IMR-90 (cell line): Measurements from ENCODE around the gene ABCB6.
"Not testable (repeated sequence)": the region's sequence is repeated elsewhere in the genome, so short reads cannot be mapped to it uniquely, and the experiment has no call there.

Experiments used
- CTCF ChIP-seq: conservative IDR thresholded peaks from 2 replicates; pipeline ENCODE4 v1.5.1; 2012; ENCODE audit warnings: mild to moderate bottlenecking, low read depth, low read length, improper control_type of control experiment
- FOS ChIP-seq: fragments of 150-350 bp; IDR thresholded peaks from 2 replicates; pipeline ENCODE4 v1.6.1; 2016; ENCODE audit warnings: low read depth, low read length
- MXI1 ChIP-seq: IDR thresholded peaks from 2 replicates; pipeline ENCODE4 v1.6.1; 2012; ENCODE audit warnings: low read depth, mild to moderate bottlenecking, low read length, moderate library complexity, borderline replicate concordance
- USF2 ChIP-seq: fragments of 150-350 bp; IDR thresholded peaks from 2 replicates; pipeline ENCODE4 v1.6.1; 2017; ENCODE audit warnings: mild to moderate bottlenecking, antibody characterized with exemption, low read length, low read depth
- TF ChIP-seq, protein P1 (sequence below): fragments of 150-350 bp; IDR thresholded peaks from 2 replicates; pipeline ENCODE4 v1.6.1; 2016; ENCODE audit warnings: low read depth, mild to moderate bottlenecking, low read length, moderate library complexity, borderline replicate concordance

DNA sequence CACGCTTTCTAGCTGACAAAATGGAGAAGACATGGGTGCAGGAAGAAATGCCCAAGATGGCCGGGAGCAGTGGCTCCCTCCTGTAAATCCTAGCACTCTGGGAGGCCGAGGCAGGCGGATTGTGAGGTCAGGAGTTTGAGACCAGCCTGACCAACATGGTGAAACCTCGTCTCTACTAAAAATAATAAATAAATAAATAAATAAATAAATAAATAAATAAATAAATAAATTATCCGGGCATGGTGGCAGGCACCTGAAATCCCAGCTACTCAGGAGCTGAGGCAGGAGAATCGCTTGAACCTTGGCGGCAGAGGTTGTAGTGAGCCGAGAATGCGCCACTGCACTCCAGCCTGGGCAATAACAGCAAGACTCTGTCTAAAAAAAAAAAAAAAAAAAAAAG is 40.2 kb upstream of the ABCB6 start:
- TF ChIP-seq FOS, CTCF, USF2, MXI1: not testable (repeated sequence)
- TF ChIP-seq, protein P1, sequence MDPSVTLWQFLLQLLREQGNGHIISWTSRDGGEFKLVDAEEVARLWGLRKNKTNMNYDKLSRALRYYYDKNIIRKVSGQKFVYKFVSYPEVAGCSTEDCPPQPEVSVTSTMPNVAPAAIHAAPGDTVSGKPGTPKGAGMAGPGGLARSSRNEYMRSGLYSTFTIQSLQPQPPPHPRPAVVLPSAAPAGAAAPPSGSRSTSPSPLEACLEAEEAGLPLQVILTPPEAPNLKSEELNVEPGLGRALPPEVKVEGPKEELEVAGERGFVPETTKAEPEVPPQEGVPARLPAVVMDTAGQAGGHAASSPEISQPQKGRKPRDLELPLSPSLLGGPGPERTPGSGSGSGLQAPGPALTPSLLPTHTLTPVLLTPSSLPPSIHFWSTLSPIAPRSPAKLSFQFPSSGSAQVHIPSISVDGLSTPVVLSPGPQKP, result not testable (repeated sequence)
